ENCODE data around the gene UBE2R2.
A peak's percentile ranks its signal among the peaks of the same experiment; 100 is the strongest.
"Not testable (repeated sequence)": the region's sequence is repeated elsewhere in the genome, so short reads cannot be mapped to it uniquely, and the experiment has no call there.

The UBE2R2 gene

GRCh38 chr9:33816327-33817252 is at the start of gene UBE2R2 (continued):
- TF ChIP-seq ZNF184 (tag by site-specific recombination; IDR thresholded peaks at IDR 0.05), result no peak
- TF ChIP-seq ZNF548 (tag by site-specific recombination; IDR thresholded peaks at IDR 0.05), result no peak
- peak; percentile 76 for TF ChIP-seq KLF9 (tag by site-specific recombination; IDR thresholded peaks at IDR 0.05; ENCODE audit: low read depth)

GRCh38 chr9:33770156-33770880 is 46.6 kb upstream of the UBE2R2 start:
- H3K36me3 ChIP-seq (ENCODE audit: control insufficient read depth in 2 of 2, insufficient read depth in 1 of 2, low read length in 2 of 2); H3K9me3 ChIP-seq (ENCODE audit: control insufficient read depth, insufficient read depth, low read depth, low read length); H3K4me3 ChIP-seq (ENCODE audit: low read depth, low read length); H3K27ac ChIP-seq (ENCODE audit: extremely low read depth, low read depth, low read length); H3K4me1 ChIP-seq (ENCODE audit: control insufficient read depth, insufficient read depth, low read length); POLR2A ChIA-PET: not testable (repeated sequence)
- CTCF ChIA-PET, result interaction anchor here (3.2 kb wide), 1 partner anchor 8 kb away, joined by 12 read pairs; no protein-coding TSS in a partner anchor
- TF ChIP-seq ZNF146 (tag by site-specific recombination; IDR thresholded peaks at IDR 0.05) (0 out of 2 replicates have a peak, but pooled peaks have one; percentile 55), ZFP69B (tag by site-specific recombination; IDR thresholded peaks at IDR 0.05) (peak; percentile 50; the same call in 1 of the 2 replicates), ZNF366 (tag by site-specific recombination; conservative IDR thresholded peaks at IDR 0.05) (0 out of 2 replicates have a peak, but pooled peaks have one; percentile 31), ZNF692 (tag by site-specific recombination; IDR thresholded peaks at IDR 0.05) (peak; percentile 74), ZNF629 (tag by site-specific recombination; IDR thresholded peaks at IDR 0.05) (peak; percentile 25; the same call in 1 of the 2 replicates)

- H3K36me3 ChIP-seq (ENCODE audit: control insufficient read depth in 2 of 2, insufficient read depth in 1 of 2, low read length in 2 of 2); H3K4me3 ChIP-seq (ENCODE audit: low read depth, low read length); H3K4me1 ChIP-seq (ENCODE audit: control insufficient read depth, insufficient read depth, low read length); POLR2A ChIA-PET; H3K27ac ChIP-seq (ENCODE audit: extremely low read depth, low read depth, low read length); H3K9me3 ChIP-seq (ENCODE audit: control insufficient read depth, insufficient read depth, low read depth, low read length): not testable (repeated sequence)
- CTCF ChIA-PET, result interaction anchor here (1.2 kb wide), 1 partner anchor 40 kb away, joined by 3 read pairs; no protein-coding TSS in a partner anchor
These were observed 43.8 kb upstream of the UBE2R2 start for GRCh38 chr9:33773135-33773534.

- H3K27ac ChIP-seq (ENCODE audit: extremely low read depth, low read depth, low read length); H3K4me1 ChIP-seq (ENCODE audit: control insufficient read depth, insufficient read depth, low read length); H3K4me3 ChIP-seq (ENCODE audit: low read depth, low read length); H3K9me3 ChIP-seq (ENCODE audit: control insufficient read depth, insufficient read depth, low read depth, low read length); H3K36me3 ChIP-seq (ENCODE audit: control insufficient read depth in 2 of 2, insufficient read depth in 1 of 2, low read length in 2 of 2); POLR2A ChIA-PET: not testable (repeated sequence)
- CTCF ChIA-PET, result interaction anchor here (0.7 to 1.2 kb wide), 3 partner anchors 11 to 71 kb away, joined by 3 to 5 read pairs (median 3); no protein-coding TSS in a partner anchor
These were observed 42.8 kb upstream of the UBE2R2 start for GRCh38 chr9:33774074-33774659.

- TF ChIP-seq ZNF677 (tag by site-specific recombination; IDR thresholded peaks at IDR 0.05) (no peak), OSR2 (tag by site-specific recombination; IDR thresholded peaks at IDR 0.05) (no peak), ZNF747 (tag by site-specific recombination; IDR thresholded peaks at IDR 0.05) (no peak), ZNF133 (tag by site-specific recombination; IDR thresholded peaks at IDR 0.05) (peak; percentile 77)
- no peak overlapping the region for H3K27ac ChIP-seq (ENCODE audit: extremely low read depth, low read depth, low read length)
- H3K36me3 ChIP-seq (ENCODE audit: control insufficient read depth in 2 of 2, insufficient read depth in 1 of 2, low read length in 2 of 2), result no peaks in the 10 kb centered on the region
- H3K9me3 ChIP-seq (ENCODE audit: control insufficient read depth, insufficient read depth, low read depth, low read length), result no peaks in the 10 kb centered on the region
- no peaks in the 10 kb centered on the region for H3K4me1 ChIP-seq (ENCODE audit: control insufficient read depth, insufficient read depth, low read length)
- ChIA-PET POLR2A (no interaction called here), CTCF (interaction anchor here (0.6 to 2.4 kb wide), 9 partner anchors 11 to 329 kb away, joined by 3 to 10 read pairs (median 4); partner anchors contain the start of gene UBE2R2)
- no peak overlapping the region for H3K4me3 ChIP-seq (ENCODE audit: low read depth, low read length)
These were observed 40.4 kb upstream of the UBE2R2 start for GRCh38 chr9:33776578-33776977.
